ENCODE results near the gene TMEM204. TPM values are rescaled to one million over a fixed set of nuclear protein-coding genes. Genes with fewer than 3 reads are reported as not detected.

TMEM204 gene
- total RNA-seq, 4 donors from 2014 or later: 9.4 to 22.5 (median 13.3) TPM

DNA sequence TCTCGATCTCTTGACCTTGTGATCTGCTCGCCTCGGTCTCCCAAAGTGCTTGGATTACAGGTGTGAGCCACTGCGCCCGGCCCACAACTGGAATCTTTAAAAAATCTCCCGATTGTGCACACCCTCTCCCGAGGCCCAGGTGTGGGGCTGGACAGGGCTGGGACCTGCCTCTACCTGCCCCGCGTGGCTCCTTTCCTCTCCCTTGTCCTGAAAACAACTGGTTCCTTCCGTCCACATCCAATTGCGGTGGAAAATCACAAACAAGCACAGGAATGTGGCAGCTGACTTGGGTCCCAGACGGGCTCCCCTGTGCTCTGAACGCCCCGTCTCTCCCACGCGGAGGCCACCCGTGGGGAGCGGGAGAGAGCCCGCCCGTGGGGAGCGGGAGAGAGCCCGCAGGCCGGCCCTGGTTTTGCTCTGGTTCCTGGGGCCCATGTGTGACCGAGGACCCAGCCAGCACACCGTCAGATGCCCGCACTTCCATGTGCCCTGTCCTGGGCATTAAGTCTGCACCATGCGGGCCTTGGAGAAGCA is 3.0 kb upstream of the TMEM204 start:
- peaks cover 9 to 28% (median 20%) of the 10 kb centered on the region in 4 donors for H3K4me1 ChIP-seq
- no peak overlapping the region for H3K4me3 ChIP-seq
- TF ChIP-seq EP300 (IDR thresholded peaks at IDR 0.05; ENCODE audit: low read depth) (no peak), POLR2AphosphoS5 (IDR thresholded peaks at IDR 0.05) (no peak), POLR2A (IDR thresholded peaks at IDR 0.05) (no peak)
- TF ChIP-seq, protein P1, sequence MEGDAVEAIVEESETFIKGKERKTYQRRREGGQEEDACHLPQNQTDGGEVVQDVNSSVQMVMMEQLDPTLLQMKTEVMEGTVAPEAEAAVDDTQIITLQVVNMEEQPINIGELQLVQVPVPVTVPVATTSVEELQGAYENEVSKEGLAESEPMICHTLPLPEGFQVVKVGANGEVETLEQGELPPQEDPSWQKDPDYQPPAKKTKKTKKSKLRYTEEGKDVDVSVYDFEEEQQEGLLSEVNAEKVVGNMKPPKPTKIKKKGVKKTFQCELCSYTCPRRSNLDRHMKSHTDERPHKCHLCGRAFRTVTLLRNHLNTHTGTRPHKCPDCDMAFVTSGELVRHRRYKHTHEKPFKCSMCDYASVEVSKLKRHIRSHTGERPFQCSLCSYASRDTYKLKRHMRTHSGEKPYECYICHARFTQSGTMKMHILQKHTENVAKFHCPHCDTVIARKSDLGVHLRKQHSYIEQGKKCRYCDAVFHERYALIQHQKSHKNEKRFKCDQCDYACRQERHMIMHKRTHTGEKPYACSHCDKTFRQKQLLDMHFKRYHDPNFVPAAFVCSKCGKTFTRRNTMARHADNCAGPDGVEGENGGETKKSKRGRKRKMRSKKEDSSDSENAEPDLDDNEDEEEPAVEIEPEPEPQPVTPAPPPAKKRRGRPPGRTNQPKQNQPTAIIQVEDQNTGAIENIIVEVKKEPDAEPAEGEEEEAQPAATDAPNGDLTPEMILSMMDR (IDR thresholded peaks at IDR 0.05): no peak
- 93 to 96% methylated on average over 3 to 27 of the region's 27 CpGs for WGBS, 2 donors (ENCODE audit: low coverage in 1 of 2)
- peak overlapping the region; percentile 80 to 97 (median 86) for H3K27ac ChIP-seq
- DNase-seq: no peak
- H3K36me3 ChIP-seq: no peaks in the 10 kb centered on the region
- in situ Hi-C loops (cut with MboI; ENCODE audit: low pct_ligation_motif_present in 1 of 4, low pct_unique_long_range_greater_than_20kb in 1 of 4, low sequenced_read_pairs in 3 of 4) (no loop called here), intact Hi-C loops (cut with DNase I; ENCODE audit: low total_unique reads) (no loop called here)
- H3K27me3 ChIP-seq: no peaks in the 10 kb centered on the region
- no peaks in the 10 kb centered on the region for H3K9me3 ChIP-seq

DNA sequence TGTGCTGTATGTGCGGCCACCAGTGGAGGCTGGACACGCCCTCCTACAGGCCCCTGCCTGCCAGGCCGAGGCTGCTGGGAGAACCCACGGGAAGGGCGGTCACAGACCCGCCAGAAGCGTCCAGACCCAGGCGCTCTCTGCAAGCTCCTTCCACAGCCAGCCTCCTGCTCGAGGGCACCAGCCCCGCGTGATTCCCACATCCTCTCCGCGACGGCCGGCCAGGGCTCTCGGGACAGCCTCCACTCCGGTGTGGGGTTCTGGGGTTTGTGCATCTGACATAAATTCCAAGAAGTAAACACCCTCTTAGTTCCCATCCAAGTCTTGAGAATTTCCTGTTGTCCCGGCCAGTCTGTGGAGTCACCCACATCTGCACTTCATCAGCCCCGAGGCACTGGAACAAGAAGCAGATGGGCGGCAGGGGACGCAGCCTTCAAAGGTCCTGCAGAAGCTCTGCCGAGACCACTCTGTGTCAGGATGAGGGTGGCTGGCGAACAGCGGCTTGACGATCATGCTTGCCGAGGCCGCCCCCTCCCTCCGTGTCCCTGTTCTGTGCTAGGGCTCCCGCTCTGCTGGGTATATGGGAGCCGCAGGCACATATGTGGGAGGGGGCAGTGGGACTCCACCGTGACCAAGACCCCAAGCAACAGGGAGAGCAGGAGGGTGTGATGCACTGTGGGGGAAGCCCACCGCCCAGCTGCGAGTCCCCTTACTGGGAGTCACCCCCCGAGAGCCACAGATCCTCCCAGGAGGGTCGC is 2.4 kb upstream of the TMEM204 start:
- DNase-seq: peak; percentile 32
- no peak overlapping the region for H3K4me3 ChIP-seq
- TF ChIP-seq POLR2AphosphoS5 (IDR thresholded peaks at IDR 0.05) (peak; percentile 65 to 89 (median 67)), EP300 (IDR thresholded peaks at IDR 0.05; ENCODE audit: low read depth) (peak; percentile 63), POLR2A (IDR thresholded peaks at IDR 0.05) (peak; percentile 37)
- TF ChIP-seq, protein P1 (IDR thresholded peaks at IDR 0.05): no peak
- peak overlapping the region; percentile 80 to 97 (median 86) for H3K27ac ChIP-seq
- H3K9me3 ChIP-seq: no peaks in the 10 kb centered on the region
- in situ Hi-C loops (cut with MboI; ENCODE audit: low pct_ligation_motif_present in 1 of 4, low pct_unique_long_range_greater_than_20kb in 1 of 4, low sequenced_read_pairs in 3 of 4): no loop called here
- WGBS, 2 donors (ENCODE audit: low coverage in 1 of 2): 75% methylated on average over 33 of the region's 35 CpGs; no CpG with 5 or more reads in 1 of the 2 donors
- no peaks in the 10 kb centered on the region for H3K36me3 ChIP-seq
- intact Hi-C loops (cut with DNase I; ENCODE audit: low total_unique reads): no loop called here
- H3K4me1 ChIP-seq: peaks cover 11 to 34% (median 22%) of the 10 kb centered on the region in 4 donors
- H3K27me3 ChIP-seq: no peaks in the 10 kb centered on the region

DNA sequence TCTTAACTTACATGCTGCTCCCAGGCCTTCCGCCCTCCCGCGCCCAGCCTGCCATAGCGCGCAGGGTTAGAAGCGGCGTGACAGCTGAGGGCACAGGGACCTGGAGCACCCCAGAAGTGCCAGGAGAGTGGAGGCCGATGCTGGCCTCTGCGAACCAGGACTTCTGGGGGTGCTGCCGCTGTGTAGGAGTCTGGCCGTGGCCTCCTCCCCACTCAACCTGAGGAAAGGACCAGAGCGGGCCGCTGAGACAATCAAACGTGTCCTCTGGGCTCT is 1.9 kb upstream of the TMEM204 start:
- intact Hi-C loops (cut with DNase I; ENCODE audit: low total_unique reads) (no loop called here), in situ Hi-C loops (cut with MboI; ENCODE audit: low pct_ligation_motif_present in 1 of 4, low pct_unique_long_range_greater_than_20kb in 1 of 4, low sequenced_read_pairs in 3 of 4) (no loop called here)
- Histone ChIP-seq H3K4me1 (peaks cover 12 to 36% (median 24%) of the 10 kb centered on the region in 4 donors), H3K27ac (peak overlapping the region; percentile 80 to 97 (median 86)), H3K9me3 (no peaks in the 10 kb centered on the region), H3K27me3 (no peaks in the 10 kb centered on the region), H3K36me3 (no peaks in the 10 kb centered on the region), H3K4me3 (no peak overlapping the region)
- WGBS, 2 donors (ENCODE audit: low coverage in 1 of 2): 93% methylated on average over 14 of the region's 14 CpGs; no CpG with 5 or more reads in 1 of the 2 donors
- DNase-seq: no peak
- TF ChIP-seq, protein P1 (IDR thresholded peaks at IDR 0.05): no peak
- TF ChIP-seq POLR2AphosphoS5 (IDR thresholded peaks at IDR 0.05) (no peak), POLR2A (IDR thresholded peaks at IDR 0.05) (no peak), EP300 (IDR thresholded peaks at IDR 0.05; ENCODE audit: low read depth) (no peak)

DNA sequence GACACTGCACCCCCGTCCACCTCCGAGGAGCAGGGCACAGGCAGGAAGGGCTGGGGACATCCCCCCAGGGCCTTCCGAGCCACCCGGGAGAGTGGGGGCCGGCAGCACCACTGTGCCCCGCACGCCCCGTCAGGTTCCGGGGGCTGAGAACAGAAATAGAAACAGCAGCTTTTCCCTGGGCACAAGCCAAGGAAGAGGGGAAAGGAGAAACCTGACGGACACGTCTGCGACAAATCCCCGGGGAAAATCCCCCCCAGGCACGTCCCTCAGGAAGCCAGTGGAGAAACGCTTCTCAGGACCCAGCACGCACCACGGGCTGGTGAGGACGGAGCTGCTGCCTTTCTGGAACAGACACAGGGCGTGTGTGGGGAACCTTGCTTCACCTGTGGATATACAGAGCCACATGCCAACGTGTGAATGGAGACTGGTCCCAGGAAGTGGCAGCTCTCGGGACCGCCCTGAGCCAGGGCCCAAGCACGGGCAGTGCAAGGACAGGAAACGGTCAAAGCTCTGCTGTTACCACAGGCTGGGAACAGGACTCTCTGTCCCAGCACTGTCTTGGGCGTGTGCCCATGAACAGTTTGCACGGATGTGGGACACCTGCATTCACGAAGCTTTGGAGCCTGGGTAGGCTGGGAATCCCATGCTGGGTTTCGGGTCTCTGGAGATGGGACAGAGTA is 1.2 kb upstream of the TMEM204 start:
- Histone ChIP-seq H3K4me3 (no peak overlapping the region), H3K27ac (peak overlapping the region; percentile 80 to 97 (median 86)), H3K36me3 (no peaks in the 10 kb centered on the region), H3K4me1 (peaks cover 12 to 36% (median 24%) of the 10 kb centered on the region in 4 donors), H3K9me3 (no peaks in the 10 kb centered on the region), H3K27me3 (no peaks in the 10 kb centered on the region)
- TF ChIP-seq POLR2AphosphoS5 (IDR thresholded peaks at IDR 0.05): peak; percentile 51 to 87 (median 86)
- TF ChIP-seq, protein P1 (IDR thresholded peaks at IDR 0.05): no peak
- no peak for TF ChIP-seq POLR2A (IDR thresholded peaks at IDR 0.05)
- TF ChIP-seq EP300 (IDR thresholded peaks at IDR 0.05; ENCODE audit: low read depth): peak; percentile 92
- peak; percentile 52 for DNase-seq
- 67 to 74% methylated on average over 6 to 26 of the region's 28 CpGs for WGBS, 2 donors (ENCODE audit: low coverage in 1 of 2)
- intact Hi-C loops (cut with DNase I; ENCODE audit: low total_unique reads) (no loop called here), in situ Hi-C loops (cut with MboI; ENCODE audit: low pct_ligation_motif_present in 1 of 4, low pct_unique_long_range_greater_than_20kb in 1 of 4, low sequenced_read_pairs in 3 of 4) (no loop called here)

All from transverse colon (tissue), 4 donors.